ENCODE data around the gene MSI2. TPM values are rescaled to one million over a fixed set of nuclear protein-coding genes. Genes with fewer than 3 reads are reported as not detected.

The MSI2 gene
- total RNA-seq, 1 donor from 2014 or later: 31.3 TPM

DNA sequence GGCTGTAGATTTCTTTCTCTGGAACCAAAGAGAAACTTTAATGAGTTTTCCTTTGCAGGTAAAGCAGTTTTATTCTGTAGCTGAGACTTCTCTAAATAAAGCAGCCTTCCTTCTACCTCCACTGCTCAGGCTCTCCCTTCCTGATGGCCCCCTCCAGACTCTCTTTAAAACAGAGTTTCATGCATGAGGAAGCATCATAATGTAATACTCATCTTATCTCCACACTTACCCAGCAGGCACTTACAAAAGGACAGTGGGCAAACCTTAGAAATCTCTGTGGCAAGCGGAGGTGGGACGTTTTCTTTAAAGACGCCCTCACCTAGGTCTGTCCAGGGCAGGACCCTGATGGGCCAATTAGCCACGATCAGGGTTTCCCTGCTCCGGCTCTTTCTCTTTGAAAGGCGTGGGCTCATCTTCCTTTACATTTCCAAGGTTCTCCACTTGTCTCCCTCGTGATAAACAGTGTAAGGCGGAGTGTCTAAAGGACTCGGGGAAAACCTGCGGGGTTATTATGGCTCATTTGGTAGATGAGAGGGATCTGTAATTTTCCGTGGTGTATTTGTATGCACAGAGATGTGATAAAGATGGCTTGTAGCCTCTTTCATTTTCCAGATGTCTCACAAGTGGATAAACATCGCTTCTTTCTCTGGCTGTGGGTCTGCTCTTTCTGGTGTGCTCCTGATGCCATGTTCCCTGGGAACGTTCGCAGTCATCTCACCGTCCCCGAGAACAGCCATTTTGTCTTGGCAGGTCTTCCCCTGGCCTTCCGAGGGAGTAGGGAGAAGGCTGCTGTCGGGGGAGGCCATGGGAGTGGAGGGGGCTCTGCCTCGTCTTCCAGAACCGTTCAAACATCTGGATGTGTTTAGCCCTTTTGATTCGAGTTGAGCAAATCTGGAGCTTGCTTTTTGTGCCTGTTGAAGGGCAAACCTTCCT is 249.8 kb downstream of the MSI2 start:
- Histone ChIP-seq H3K36me3 (no peaks in the 10 kb centered on the region), H3K4me1 (no peaks in the 10 kb centered on the region), H3K9me3 (no peaks in the 10 kb centered on the region), H3K27me3 (no peaks in the 10 kb centered on the region), H3K27ac (no peak overlapping the region), H3K4me3 (no peak overlapping the region)
- TF ChIP-seq CTCF (IDR thresholded peaks at IDR 0.05): no peak
- ATAC-seq (no peak), DNase-seq (no peak)
- intact Hi-C loops (cut with DNase I): no loop called here

DNA sequence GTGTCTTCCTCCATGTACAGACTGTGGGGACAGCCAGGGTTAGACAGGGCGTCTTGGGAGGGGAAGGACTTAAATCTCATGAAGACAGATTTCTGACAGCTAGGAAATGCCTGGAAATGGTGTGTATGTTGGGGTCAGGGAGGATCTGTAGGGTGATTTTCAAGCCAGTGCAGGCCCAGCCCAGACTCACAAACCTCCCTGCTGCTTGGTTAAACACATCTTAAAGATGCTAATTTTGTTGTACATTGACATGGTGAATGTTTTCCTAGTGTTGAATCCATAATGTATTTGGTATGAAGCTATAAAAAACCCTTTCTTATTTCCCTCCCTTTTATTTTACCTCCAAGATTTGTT is 250.4 kb downstream of the MSI2 start:
- no peak for ATAC-seq
- TF ChIP-seq CTCF (IDR thresholded peaks at IDR 0.05): no peak
- Histone ChIP-seq H3K27me3 (no peaks in the 10 kb centered on the region), H3K27ac (no peak overlapping the region), H3K4me3 (no peak overlapping the region), H3K9me3 (no peaks in the 10 kb centered on the region), H3K4me1 (no peaks in the 10 kb centered on the region), H3K36me3 (no peaks in the 10 kb centered on the region)
- DNase-seq: no peak
- intact Hi-C loops (cut with DNase I): no loop called here

DNA sequence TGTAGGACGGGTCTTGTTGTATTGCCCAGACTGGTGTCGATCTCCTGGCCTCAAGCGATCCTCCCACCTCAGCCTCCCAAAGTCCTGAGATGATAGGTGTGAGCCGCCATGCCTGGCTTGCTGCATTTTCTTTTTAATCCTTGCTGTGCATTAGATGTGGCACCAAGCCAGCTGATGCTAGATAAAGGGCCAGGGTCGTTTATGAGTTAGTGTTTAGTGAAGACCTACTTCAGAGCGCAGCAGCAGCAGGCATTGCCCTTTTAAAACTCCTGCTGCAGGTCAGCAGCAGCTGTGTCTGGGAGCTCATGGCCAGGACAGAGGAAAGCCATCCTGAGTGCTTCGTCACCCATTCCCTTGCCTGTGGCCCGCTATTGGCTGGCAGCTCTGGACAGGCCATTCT is 251.5 kb downstream of the MSI2 start:
- Histone ChIP-seq H3K36me3 (no peaks in the 10 kb centered on the region), H3K9me3 (no peaks in the 10 kb centered on the region), H3K4me3 (no peak overlapping the region), H3K4me1 (peaks cover under 1% of the 10 kb centered on the region), H3K27me3 (no peaks in the 10 kb centered on the region), H3K27ac (no peak overlapping the region)
- ATAC-seq: no peak
- intact Hi-C loops (cut with DNase I): no loop called here
- DNase-seq: no peak
- no peak for TF ChIP-seq CTCF (IDR thresholded peaks at IDR 0.05)

DNA sequence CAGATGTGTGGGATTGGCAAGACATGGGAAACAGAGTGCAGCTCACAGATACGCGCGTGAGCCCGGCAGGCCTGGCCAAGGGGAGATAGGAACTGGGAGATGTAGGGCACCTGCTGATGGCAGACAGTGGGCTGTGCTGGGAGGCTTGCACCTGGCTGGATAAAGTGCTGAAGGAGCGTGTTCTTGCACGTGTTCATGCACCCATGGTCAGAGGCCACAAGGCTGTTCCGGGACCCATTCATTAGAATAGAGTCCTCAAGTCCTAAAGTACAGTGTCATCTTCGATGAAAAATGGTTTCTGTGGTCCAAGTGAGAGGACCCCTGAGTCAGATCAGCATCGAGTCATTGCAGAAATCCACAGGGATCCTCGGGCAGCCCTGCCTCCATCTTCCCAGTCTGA is 252.3 kb downstream of the MSI2 start:
- Histone ChIP-seq H3K9me3 (no peaks in the 10 kb centered on the region), H3K36me3 (no peaks in the 10 kb centered on the region), H3K4me1 (peaks cover 8% of the 10 kb centered on the region), H3K27me3 (no peaks in the 10 kb centered on the region), H3K27ac (no peak overlapping the region), H3K4me3 (no peak overlapping the region)
- no peak for TF ChIP-seq CTCF (IDR thresholded peaks at IDR 0.05)
- intact Hi-C loops (cut with DNase I): no loop called here
- no peak for ATAC-seq
- DNase-seq: no peak

DNA sequence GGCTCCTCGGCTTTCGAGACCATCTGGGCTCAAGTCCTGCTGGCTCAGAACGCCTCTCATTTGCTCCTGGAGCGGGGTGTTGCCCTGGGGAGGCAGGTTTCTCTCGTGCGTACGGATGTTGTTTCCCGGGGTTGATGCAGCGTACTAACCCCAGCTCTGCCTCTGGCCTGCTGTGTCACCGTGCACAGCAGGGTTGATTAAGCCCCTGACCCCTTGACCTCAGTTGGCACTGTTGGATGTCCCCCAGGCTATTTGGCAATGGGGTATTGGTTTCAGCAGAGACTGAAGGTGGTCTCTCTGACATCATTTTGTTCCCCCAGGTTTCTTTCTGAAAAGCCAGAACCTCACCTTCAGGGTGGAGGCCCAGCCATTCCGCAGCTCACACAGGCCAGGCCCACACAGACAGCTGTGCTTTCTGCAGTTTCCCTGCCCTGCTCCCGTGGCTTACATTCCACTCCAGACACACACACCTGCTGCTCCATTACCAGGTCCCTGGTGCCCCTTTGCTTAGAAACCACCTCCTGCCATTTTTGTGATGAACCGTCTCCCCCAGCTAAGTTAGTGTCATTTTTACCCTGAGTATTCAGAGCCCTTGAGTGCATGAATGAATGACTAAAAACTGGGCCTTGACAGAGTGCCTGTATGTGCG is 255.3 kb downstream of the MSI2 start:
- intact Hi-C loops (cut with DNase I): no loop called here
- DNase-seq (no peak), ATAC-seq (no peak)
- no peaks in the 10 kb centered on the region for H3K27me3 ChIP-seq
- no peaks in the 10 kb centered on the region for H3K36me3 ChIP-seq
- peaks cover 8% of the 10 kb centered on the region for H3K4me1 ChIP-seq
- H3K27ac ChIP-seq: no peak overlapping the region
- TF ChIP-seq CTCF (IDR thresholded peaks at IDR 0.05): no peak
- no peak overlapping the region for H3K4me3 ChIP-seq
- H3K9me3 ChIP-seq: no peaks in the 10 kb centered on the region

Data from upper lobe of right lung (tissue), 1 donor.